Tibial artery (tissue), 4 donors: ENCODE results near the gene POLR1E.

Experiments
- DNase-seq, 2 donors: peaks; one replicate each; pipeline ENCODE4 v3.0.0-alpha.2; 2019
- H3K27ac ChIP-seq, 2 donors: fragments of 200-600 bp; sonication (generic) in 1 of 2; 1 replicate in 1 of 2; 2 replicates in 1 of 2; pipeline ENCODE4 v1.5.1; 2018 to 2019; ENCODE audit warnings: mild to moderate bottlenecking in 1 of 2
- H3K27me3 ChIP-seq, 2 donors: fragments of 200-600 bp; sonication (generic) in 1 of 2; one replicate each; pipeline versions ENCODE4 v1.5.1 to v1.6.0; 2016 to 2019
- H3K36me3 ChIP-seq, 3 donors: fragments of 200-600 bp; sonication (generic) in 2 of 3; one replicate each; pipeline ENCODE4 v1.5.1; 2016 to 2019; ENCODE audit warnings: mild to moderate bottlenecking in 2 of 3
- H3K4me1 ChIP-seq, 4 donors: fragments of 200-600 bp; sonication (generic) in 2 of 4; 1 replicate in 3 of 4; 2 replicates in 1 of 4; pipeline ENCODE4 v1.5.1; 2016 to 2019
- H3K4me3 ChIP-seq, 2 donors: fragments of 200-600 bp; sonication (generic) in 1 of 2; 1 replicate in 1 of 2; 2 replicates in 1 of 2; pipeline ENCODE4 v1.5.1; 2018 to 2019; ENCODE audit warnings: mild to moderate bottlenecking in 2 of 2
- H3K9me3 ChIP-seq, 3 donors: fragments of 200-600 bp; sonication (generic) in 1 of 3; one replicate each; pipeline ENCODE4 v1.5.1; 2016 to 2019
- intact Hi-C: fragments of 100-400 bp; cut with DNase I; formaldehyde crosslinking; loops from one replicate; pipeline ENCODE4 v1.15.0; 2023; ENCODE audit warnings: low total_unique reads
- TF ChIP-seq, protein P1 (sequence below), 2 experiments: fragments of 200-600 bp in 1 of 2; fragments of 450-650 bp in 1 of 2; IDR thresholded peaks; one replicate each; pipeline ENCODE4 v1.5.1; 2017 to 2019; ENCODE audit warnings: antibody characterized with exemption in 2 of 2, mild to moderate bottlenecking in 1 of 2, moderate library complexity in 1 of 2

POLR1E gene, protein sequence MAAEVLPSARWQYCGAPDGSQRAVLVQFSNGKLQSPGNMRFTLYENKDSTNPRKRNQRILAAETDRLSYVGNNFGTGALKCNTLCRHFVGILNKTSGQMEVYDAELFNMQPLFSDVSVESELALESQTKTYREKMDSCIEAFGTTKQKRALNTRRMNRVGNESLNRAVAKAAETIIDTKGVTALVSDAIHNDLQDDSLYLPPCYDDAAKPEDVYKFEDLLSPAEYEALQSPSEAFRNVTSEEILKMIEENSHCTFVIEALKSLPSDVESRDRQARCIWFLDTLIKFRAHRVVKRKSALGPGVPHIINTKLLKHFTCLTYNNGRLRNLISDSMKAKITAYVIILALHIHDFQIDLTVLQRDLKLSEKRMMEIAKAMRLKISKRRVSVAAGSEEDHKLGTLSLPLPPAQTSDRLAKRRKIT

GRCh38 chr9:37485389-37486255 is at the start of gene POLR1E:
POLR1E (plus strand) TSS chr9:37485948; CDS start chr9:37486048, 100 bp downstream.
- H3K27ac ChIP-seq: peak within 1 kb of the TSS; percentile 86 to 91
- intact Hi-C loops: loop anchor here (5.0 kb wide), 1 partner anchor 317 kb away; the partner anchor contains the start of gene DCAF10
- peaks cover 11 to 14% (median 13%) of the 10 kb centered on the region in 3 donors for H3K36me3 ChIP-seq
- peaks cover 5 to 29% (median 27%) of the 10 kb centered on the region in 4 donors for H3K4me1 ChIP-seq
- DNase-seq: peak; percentile 92 to 96
- H3K9me3 ChIP-seq: no peaks in the 10 kb centered on the region
- TF ChIP-seq, protein P1, sequence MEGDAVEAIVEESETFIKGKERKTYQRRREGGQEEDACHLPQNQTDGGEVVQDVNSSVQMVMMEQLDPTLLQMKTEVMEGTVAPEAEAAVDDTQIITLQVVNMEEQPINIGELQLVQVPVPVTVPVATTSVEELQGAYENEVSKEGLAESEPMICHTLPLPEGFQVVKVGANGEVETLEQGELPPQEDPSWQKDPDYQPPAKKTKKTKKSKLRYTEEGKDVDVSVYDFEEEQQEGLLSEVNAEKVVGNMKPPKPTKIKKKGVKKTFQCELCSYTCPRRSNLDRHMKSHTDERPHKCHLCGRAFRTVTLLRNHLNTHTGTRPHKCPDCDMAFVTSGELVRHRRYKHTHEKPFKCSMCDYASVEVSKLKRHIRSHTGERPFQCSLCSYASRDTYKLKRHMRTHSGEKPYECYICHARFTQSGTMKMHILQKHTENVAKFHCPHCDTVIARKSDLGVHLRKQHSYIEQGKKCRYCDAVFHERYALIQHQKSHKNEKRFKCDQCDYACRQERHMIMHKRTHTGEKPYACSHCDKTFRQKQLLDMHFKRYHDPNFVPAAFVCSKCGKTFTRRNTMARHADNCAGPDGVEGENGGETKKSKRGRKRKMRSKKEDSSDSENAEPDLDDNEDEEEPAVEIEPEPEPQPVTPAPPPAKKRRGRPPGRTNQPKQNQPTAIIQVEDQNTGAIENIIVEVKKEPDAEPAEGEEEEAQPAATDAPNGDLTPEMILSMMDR (IDR thresholded peaks at IDR 0.05): no peak
- H3K27me3 ChIP-seq: no peaks in the 10 kb centered on the region
- peak within 1 kb of the TSS; percentile 70 to 80 for H3K4me3 ChIP-seq

DNA sequence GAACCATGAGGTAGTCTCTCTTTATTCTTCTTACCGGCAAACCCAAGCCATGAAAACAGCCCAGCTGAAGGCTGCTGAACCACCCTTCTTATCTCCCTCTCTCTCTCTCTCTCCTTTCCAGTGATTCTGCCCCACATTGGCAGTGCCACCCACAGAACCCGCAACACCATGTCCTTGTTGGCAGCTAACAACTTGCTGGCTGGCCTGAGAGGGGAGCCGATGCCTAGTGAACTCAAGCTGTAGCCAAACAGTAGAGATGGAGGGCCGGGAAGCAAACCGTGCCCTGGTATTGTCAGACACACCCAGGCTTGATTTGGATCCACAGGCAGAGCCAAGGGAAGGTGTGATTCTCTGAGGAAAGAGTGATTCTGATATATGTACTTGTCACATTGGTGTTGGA is 49.2 kb upstream of the POLR1E start:
- TF ChIP-seq, protein P1 (IDR thresholded peaks at IDR 0.05): no peak
- Histone ChIP-seq H3K27me3 (no peaks in the 10 kb centered on the region), H3K36me3 (peaks cover 38 to 94% (median 91%) of the 10 kb centered on the region in 3 donors), H3K9me3 (no peaks in the 10 kb centered on the region), H3K27ac (no peak overlapping the region), H3K4me3 (no peak overlapping the region), H3K4me1 (peaks cover 0 to 6% (median 0%) of the 10 kb centered on the region in 4 donors)
- intact Hi-C loops: no loop called here
- DNase-seq: no peak

DNA sequence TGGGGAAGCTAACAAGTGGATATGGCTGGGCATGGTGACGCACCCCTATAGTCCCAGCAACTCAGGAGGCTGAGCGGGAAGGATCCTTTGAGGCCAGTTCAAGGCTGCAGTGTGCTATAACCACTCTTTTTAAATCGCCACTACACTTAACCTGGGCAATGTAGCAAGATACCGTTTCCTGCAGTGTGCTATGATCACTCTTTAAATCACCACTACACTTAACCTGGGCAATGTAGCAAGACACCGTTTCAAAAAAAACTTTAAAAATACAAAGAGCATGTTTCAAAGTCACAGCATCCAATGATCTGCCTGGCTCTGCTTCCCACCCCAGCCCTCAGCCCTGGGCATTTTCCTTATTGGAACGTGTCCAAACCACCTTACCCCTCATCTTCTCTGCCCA is 48.7 kb upstream of the POLR1E start:
- no peak for DNase-seq
- no peaks in the 10 kb centered on the region for H3K9me3 ChIP-seq
- H3K36me3 ChIP-seq: peaks cover 42 to 94% (median 91%) of the 10 kb centered on the region in 3 donors
- H3K27me3 ChIP-seq: no peaks in the 10 kb centered on the region
- intact Hi-C loops: no loop called here
- H3K27ac ChIP-seq: no peak overlapping the region
- H3K4me3 ChIP-seq: no peak overlapping the region
- TF ChIP-seq, protein P1 (IDR thresholded peaks at IDR 0.05): no peak
- H3K4me1 ChIP-seq: peaks cover 0 to 6% (median 0%) of the 10 kb centered on the region in 4 donors

DNA sequence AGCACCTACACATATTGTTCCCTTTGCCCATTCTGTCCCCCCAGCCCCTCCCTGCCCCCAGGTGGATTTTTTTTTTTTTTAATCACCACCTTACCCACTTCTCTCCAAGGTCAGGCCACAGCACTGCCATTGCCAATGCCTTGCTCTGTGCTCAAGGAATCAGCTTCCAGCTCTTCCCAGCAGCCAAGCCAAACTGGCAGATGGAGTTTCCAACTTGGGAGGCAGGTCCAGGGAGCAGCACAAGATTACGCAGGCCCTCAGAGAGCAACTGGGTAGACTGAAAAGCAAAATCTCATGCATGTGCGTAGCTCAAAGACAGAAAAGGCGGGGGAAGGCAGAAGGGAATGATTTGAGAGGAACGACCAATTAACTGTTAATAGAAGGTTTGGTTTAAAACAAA is 48.1 kb upstream of the POLR1E start:
- TF ChIP-seq, protein P1 (IDR thresholded peaks at IDR 0.05): no peak
- Histone ChIP-seq H3K4me3 (no peak overlapping the region), H3K9me3 (no peaks in the 10 kb centered on the region), H3K27me3 (no peaks in the 10 kb centered on the region), H3K4me1 (peaks cover 0 to 6% (median 0%) of the 10 kb centered on the region in 4 donors), H3K36me3 (peaks cover 46 to 95% (median 92%) of the 10 kb centered on the region in 3 donors), H3K27ac (no peak overlapping the region)
- intact Hi-C loops: no loop called here
- no peak for DNase-seq

GRCh38 chr9:37438359-37438758 is 47.4 kb upstream of the POLR1E start:
- peaks cover 0 to 6% (median 0%) of the 10 kb centered on the region in 4 donors for H3K4me1 ChIP-seq
- no peak overlapping the region for H3K27ac ChIP-seq
- intact Hi-C loops: no loop called here
- H3K36me3 ChIP-seq: peaks cover 46 to 90% (median 85%) of the 10 kb centered on the region in 3 donors
- TF ChIP-seq, protein P1 (IDR thresholded peaks at IDR 0.05): no peak
- H3K4me3 ChIP-seq: no peak overlapping the region
- no peaks in the 10 kb centered on the region for H3K9me3 ChIP-seq
- DNase-seq: no peak
- no peaks in the 10 kb centered on the region for H3K27me3 ChIP-seq
